ENCODE results near the gene EDRF1.

The EDRF1 gene

GRCh38 chr10:125699562-125700143 lies 19.9 kb upstream of the EDRF1 start:
- Histone ChIP-seq H4K8ac (ENCODE audit: low read depth, low read length) (no peak overlapping the region), H3K4me2 (ENCODE audit: low read length) (no peak overlapping the region), H3K9ac (ENCODE audit: low read length) (no peak overlapping the region), H3K79me2 (ENCODE audit: control insufficient read depth, insufficient read depth, low read length) (no peaks in the 10 kb centered on the region), H3K79me1 (ENCODE audit: low read length) (no peaks in the 10 kb centered on the region), H3K4me3 (ENCODE audit: low read length) (no peak overlapping the region), H3K4ac (ENCODE audit: low read depth, low read length) (no peak overlapping the region), H2AK5ac (ENCODE audit: low read length) (no peak overlapping the region), H3K56ac (ENCODE audit: low read length) (no peak overlapping the region), H2BK15ac (replicated peaks; ENCODE audit: low read depth) (no peak overlapping the region), H2BK5ac (ENCODE audit: low read length) (no peak overlapping the region), H3K4me1 (ENCODE audit: control insufficient read depth, low read depth, low read length) (no peaks in the 10 kb centered on the region), H3K27me3 (ENCODE audit: insufficient read depth, low read length, poor library complexity) (no peaks in the 10 kb centered on the region), H2BK120ac (ENCODE audit: low read depth, low read length) (no peak overlapping the region), H3K18ac (ENCODE audit: low read length) (no peak overlapping the region), H3K23ac (ENCODE audit: low read length) (no peak overlapping the region), H4K5ac (ENCODE audit: low read length) (no peak overlapping the region), H3K36me3 (ENCODE audit: control insufficient read depth, insufficient read depth, low read length) (no peaks in the 10 kb centered on the region), H3K27ac (ENCODE audit: low read depth, low read length) (no peak overlapping the region)
- no peak for DNase-seq
- WGBS (ENCODE audit: extremely low coverage, insufficient coverage, low lambda C conversion rate) = no CpG with 5 or more reads among the region's 6 CpGs

- Histone ChIP-seq H3K79me2 (ENCODE audit: control insufficient read depth, insufficient read depth, low read length) (no peaks in the 10 kb centered on the region), H3K23ac (ENCODE audit: low read length) (no peak overlapping the region), H3K4me2 (ENCODE audit: low read length) (no peak overlapping the region), H2BK15ac (replicated peaks; ENCODE audit: low read depth) (no peak overlapping the region), H2AK5ac (ENCODE audit: low read length) (no peak overlapping the region), H2BK120ac (ENCODE audit: low read depth, low read length) (no peak overlapping the region), H3K4me1 (ENCODE audit: control insufficient read depth, low read depth, low read length) (no peaks in the 10 kb centered on the region), H3K36me3 (ENCODE audit: control insufficient read depth, insufficient read depth, low read length) (no peaks in the 10 kb centered on the region), H3K4me3 (ENCODE audit: low read length) (no peak overlapping the region), H3K56ac (ENCODE audit: low read length) (no peak overlapping the region), H4K8ac (ENCODE audit: low read depth, low read length) (no peak overlapping the region), H4K5ac (ENCODE audit: low read length) (no peak overlapping the region), H3K18ac (ENCODE audit: low read length) (no peak overlapping the region), H3K27me3 (ENCODE audit: insufficient read depth, low read length, poor library complexity) (no peaks in the 10 kb centered on the region), H2BK5ac (ENCODE audit: low read length) (no peak overlapping the region), H3K4ac (ENCODE audit: low read depth, low read length) (no peak overlapping the region), H3K9ac (ENCODE audit: low read length) (no peak overlapping the region), H3K27ac (ENCODE audit: low read depth, low read length) (no peak overlapping the region), H3K79me1 (ENCODE audit: low read length) (no peaks in the 10 kb centered on the region)
- no peak for DNase-seq
- no CpG with 5 or more reads among the region's 3 CpGs for WGBS (ENCODE audit: extremely low coverage, insufficient coverage, low lambda C conversion rate)
These were observed 19.1 kb upstream of the EDRF1 start for GRCh38 chr10:125700355-125700911.

- no peak overlapping the region for H4K8ac ChIP-seq (ENCODE audit: low read depth, low read length)
- no peaks in the 10 kb centered on the region for H3K4me1 ChIP-seq (ENCODE audit: control insufficient read depth, low read depth, low read length)
- no peak overlapping the region for H3K56ac ChIP-seq (ENCODE audit: low read length)
- no peaks in the 10 kb centered on the region for H3K27me3 ChIP-seq (ENCODE audit: insufficient read depth, low read length, poor library complexity)
- H2BK5ac ChIP-seq (ENCODE audit: low read length) = no peak overlapping the region
- no peak overlapping the region for H4K5ac ChIP-seq (ENCODE audit: low read length)
- no peaks in the 10 kb centered on the region for H3K79me2 ChIP-seq (ENCODE audit: control insufficient read depth, insufficient read depth, low read length)
- H2AK5ac ChIP-seq (ENCODE audit: low read length) = no peak overlapping the region
- H3K9ac ChIP-seq (ENCODE audit: low read length) = no peak overlapping the region
- DNase-seq = no peak
- no peaks in the 10 kb centered on the region for H3K36me3 ChIP-seq (ENCODE audit: control insufficient read depth, insufficient read depth, low read length)
- no peak overlapping the region for H3K23ac ChIP-seq (ENCODE audit: low read length)
- H3K79me1 ChIP-seq (ENCODE audit: low read length) = no peaks in the 10 kb centered on the region
- no peak overlapping the region for H3K4me3 ChIP-seq (ENCODE audit: low read length)
- no peak overlapping the region for H3K4me2 ChIP-seq (ENCODE audit: low read length)
- WGBS (ENCODE audit: extremely low coverage, insufficient coverage, low lambda C conversion rate) = no CpG with 5 or more reads among the region's 6 CpGs
- H3K27ac ChIP-seq (ENCODE audit: low read depth, low read length) = no peak overlapping the region
- no peak overlapping the region for H2BK15ac ChIP-seq (replicated peaks; ENCODE audit: low read depth)
- H2BK120ac ChIP-seq (ENCODE audit: low read depth, low read length) = no peak overlapping the region
- H3K4ac ChIP-seq (ENCODE audit: low read depth, low read length) = no peak overlapping the region
- H3K18ac ChIP-seq (ENCODE audit: low read length) = no peak overlapping the region
These were observed 11.7 kb upstream of the EDRF1 start for GRCh38 chr10:125707541-125708468.

GRCh38 chr10:125708971-125709503 lies 10.5 kb upstream of the EDRF1 start:
- Histone ChIP-seq H2BK120ac (ENCODE audit: low read depth, low read length) (no peak overlapping the region), H3K4me2 (ENCODE audit: low read length) (no peak overlapping the region), H4K5ac (ENCODE audit: low read length) (no peak overlapping the region), H2BK5ac (ENCODE audit: low read length) (no peak overlapping the region), H2AK5ac (ENCODE audit: low read length) (no peak overlapping the region), H3K4me3 (ENCODE audit: low read length) (no peak overlapping the region), H3K4me1 (ENCODE audit: control insufficient read depth, low read depth, low read length) (no peaks in the 10 kb centered on the region), H3K56ac (ENCODE audit: low read length) (no peak overlapping the region), H3K27ac (ENCODE audit: low read depth, low read length) (no peak overlapping the region), H3K18ac (ENCODE audit: low read length) (no peak overlapping the region), H2BK15ac (replicated peaks; ENCODE audit: low read depth) (no peak overlapping the region), H3K79me1 (ENCODE audit: low read length) (no peaks in the 10 kb centered on the region), H3K23ac (ENCODE audit: low read length) (no peak overlapping the region), H3K27me3 (ENCODE audit: insufficient read depth, low read length, poor library complexity) (no peaks in the 10 kb centered on the region), H3K4ac (ENCODE audit: low read depth, low read length) (no peak overlapping the region), H3K9ac (ENCODE audit: low read length) (no peak overlapping the region), H3K36me3 (ENCODE audit: control insufficient read depth, insufficient read depth, low read length) (no peaks in the 10 kb centered on the region), H3K79me2 (ENCODE audit: control insufficient read depth, insufficient read depth, low read length) (no peaks in the 10 kb centered on the region), H4K8ac (ENCODE audit: low read depth, low read length) (no peak overlapping the region)
- WGBS (ENCODE audit: extremely low coverage, insufficient coverage, low lambda C conversion rate) = no CpG with 5 or more reads among the region's 5 CpGs
- DNase-seq = peak; percentile 11

- no peak overlapping the region for H4K8ac ChIP-seq (ENCODE audit: low read depth, low read length)
- no peak overlapping the region for H3K4me3 ChIP-seq (ENCODE audit: low read length)
- DNase-seq = peak; percentile 3
- no peak overlapping the region for H2BK5ac ChIP-seq (ENCODE audit: low read length)
- H3K18ac ChIP-seq (ENCODE audit: low read length) = no peak overlapping the region
- no peak overlapping the region for H3K56ac ChIP-seq (ENCODE audit: low read length)
- H2AK5ac ChIP-seq (ENCODE audit: low read length) = no peak overlapping the region
- H2BK15ac ChIP-seq (replicated peaks; ENCODE audit: low read depth) = no peak overlapping the region
- H3K9ac ChIP-seq (ENCODE audit: low read length) = no peak overlapping the region
- H3K27ac ChIP-seq (ENCODE audit: low read depth, low read length) = no peak overlapping the region
- H2BK120ac ChIP-seq (ENCODE audit: low read depth, low read length) = no peak overlapping the region
- no peaks in the 10 kb centered on the region for H3K27me3 ChIP-seq (ENCODE audit: insufficient read depth, low read length, poor library complexity)
- H3K36me3 ChIP-seq (ENCODE audit: control insufficient read depth, insufficient read depth, low read length) = no peaks in the 10 kb centered on the region
- H3K4me2 ChIP-seq (ENCODE audit: low read length) = no peak overlapping the region
- no peaks in the 10 kb centered on the region for H3K79me2 ChIP-seq (ENCODE audit: control insufficient read depth, insufficient read depth, low read length)
- H3K4me1 ChIP-seq (ENCODE audit: control insufficient read depth, low read depth, low read length) = no peaks in the 10 kb centered on the region
- WGBS (ENCODE audit: extremely low coverage, insufficient coverage, low lambda C conversion rate) = no CpG with 5 or more reads among the region's 12 CpGs
- H3K79me1 ChIP-seq (ENCODE audit: low read length) = no peaks in the 10 kb centered on the region
- no peak overlapping the region for H3K4ac ChIP-seq (ENCODE audit: low read depth, low read length)
- H3K23ac ChIP-seq (ENCODE audit: low read length) = no peak overlapping the region
- no peak overlapping the region for H4K5ac ChIP-seq (ENCODE audit: low read length)
These were observed 9.7 kb upstream of the EDRF1 start for GRCh38 chr10:125709553-125710474.

Measured in mesendoderm (in vitro differentiated cells).